Stimulated activated naive B cell treated with anti-CD40 and anti-IgM and Interleukin-4, amounts not matched to agents 10 μg/mL and 1 μg/mL and 100 μg/mL, for 72 hours (primary cell): Measurements from ENCODE around the gene PCYT1A.
A peak's percentile ranks its signal among the peaks of the same experiment; 100 is the strongest.
"Not testable (repeated sequence)": the region's sequence is repeated elsewhere in the genome, so short reads cannot be mapped to it uniquely, and the experiment has no call there.

Experiments used
- ATAC-seq, 2 donors: fragments of 150-1000 bp; cut with Tn5 transposase; replicated peaks; 2 replicates each; pipeline ENCODE4 v1.10.0; 2021; ENCODE audit warnings: moderate library complexity in 1 of 2
- DNase-seq: peaks from one replicate; pipeline ENCODE4 v3.0.0; 2021
- H3K27ac Mint-ChIP-seq: one replicate; pipeline ENCODE4 v1.8.0; 2022; ENCODE audit warnings: mild to moderate bottlenecking, mixed read lengths
- H3K27me3 Mint-ChIP-seq, 2 donors: one replicate each; pipeline ENCODE4 v1.8.0; 2022; ENCODE audit warnings: mixed read lengths in 2 of 2
- H3K36me3 Mint-ChIP-seq, 2 donors: one replicate each; pipeline ENCODE4 v1.8.0; 2022; ENCODE audit warnings: mixed read lengths in 2 of 2, mild to moderate bottlenecking in 1 of 2
- H3K4me1 Mint-ChIP-seq, 2 donors: one replicate each; pipeline ENCODE4 v1.8.0; 2022; ENCODE audit warnings: mixed read lengths in 2 of 2, mild to moderate bottlenecking in 1 of 2
- H3K4me3 Mint-ChIP-seq, 2 donors: one replicate each; pipeline ENCODE4 v1.8.0; 2022; ENCODE audit warnings: mild to moderate bottlenecking in 2 of 2, mixed read lengths in 2 of 2, moderate library complexity in 1 of 2
- H3K9me3 Mint-ChIP-seq, 2 donors: one replicate each; pipeline ENCODE4 v1.8.0; 2022; ENCODE audit warnings: mixed read lengths in 2 of 2, mild to moderate bottlenecking in 1 of 2

The PCYT1A gene

DNA sequence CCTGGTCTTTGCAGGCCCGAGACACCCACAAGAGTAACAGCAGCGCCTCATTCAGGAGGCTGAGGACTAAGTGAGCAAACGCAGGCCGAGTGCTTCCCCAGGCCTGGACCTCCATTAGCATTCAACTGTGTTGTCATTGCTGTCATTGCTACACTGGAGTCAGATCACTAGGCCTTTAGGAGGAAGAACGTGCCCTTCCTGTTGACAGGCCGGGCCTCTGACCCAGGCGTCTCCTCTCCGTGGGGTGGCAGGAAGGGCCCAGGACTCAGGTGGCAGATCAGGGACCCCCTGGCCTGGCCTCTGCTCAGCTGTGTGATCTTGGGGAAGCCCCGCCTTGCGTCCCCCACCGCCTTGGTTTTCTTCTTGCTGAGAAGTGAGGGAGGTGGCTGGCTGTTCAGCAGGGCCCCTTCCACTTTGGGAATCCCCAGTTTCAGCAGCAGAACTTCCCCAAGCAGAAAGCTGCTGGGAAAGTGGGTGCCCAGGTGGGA is 95.4 kb downstream of the PCYT1A start:
- Mint-ChIP-seq H3K4me3 (peak overlapping the region; percentile 65 to 75), H3K36me3 (no peaks in the 10 kb centered on the region), H3K27ac (peak overlapping the region; percentile 98), H3K9me3 (no peaks in the 10 kb centered on the region), H3K4me1 (peaks cover 41 to 60% of the 10 kb centered on the region in 2 donors), H3K27me3 (no peaks in the 10 kb centered on the region)
- peak; percentile 82 for DNase-seq
- ATAC-seq, result peak; percentile 70 to 72

- Mint-ChIP-seq H3K36me3 (no peaks in the 10 kb centered on the region), H3K27ac (peak overlapping the region; percentile 25)
- DNase-seq, result no peak
Measured at GRCh38 chr3:196189566-196190347, 97.8 kb downstream of the PCYT1A start.

GRCh38 chr3:196186651-196187573 is 100.6 kb downstream of the PCYT1A start:
- no peaks in the 10 kb centered on the region for H3K9me3 Mint-ChIP-seq
- no peaks in the 10 kb centered on the region for H3K36me3 Mint-ChIP-seq
- peak overlapping the region; percentile 94 for H3K27ac Mint-ChIP-seq
- ATAC-seq, result peak; percentile 56 to 65
- no peak for DNase-seq
- H3K4me3 Mint-ChIP-seq, result peak overlapping the region; percentile 60 to 65
- H3K27me3 Mint-ChIP-seq, result no peaks in the 10 kb centered on the region
- H3K4me1 Mint-ChIP-seq, result peaks cover 36 to 46% of the 10 kb centered on the region in 2 donors

More at GRCh38 chr3:196189566-196190347, 97.8 kb downstream of the PCYT1A start:
- Mint-ChIP-seq H3K4me3 (no peak overlapping the region), H3K4me1 (peaks cover 40 to 54% of the 10 kb centered on the region in 2 donors), H3K27me3 (no peaks in the 10 kb centered on the region), H3K9me3 (no peaks in the 10 kb centered on the region)
- ATAC-seq, result no peak

- DNase-seq (no peak), ATAC-seq (no peak)
- Mint-ChIP-seq H3K27ac (no peak overlapping the region), H3K36me3 (no peaks in the 10 kb centered on the region), H3K9me3 (no peaks in the 10 kb centered on the region), H3K27me3 (no peaks in the 10 kb centered on the region), H3K4me3 (no peak overlapping the region), H3K4me1 (peaks cover 31 to 47% of the 10 kb centered on the region in 2 donors)
Measured at GRCh38 chr3:196184881-196185280, 102.6 kb downstream of the PCYT1A start.

DNA sequence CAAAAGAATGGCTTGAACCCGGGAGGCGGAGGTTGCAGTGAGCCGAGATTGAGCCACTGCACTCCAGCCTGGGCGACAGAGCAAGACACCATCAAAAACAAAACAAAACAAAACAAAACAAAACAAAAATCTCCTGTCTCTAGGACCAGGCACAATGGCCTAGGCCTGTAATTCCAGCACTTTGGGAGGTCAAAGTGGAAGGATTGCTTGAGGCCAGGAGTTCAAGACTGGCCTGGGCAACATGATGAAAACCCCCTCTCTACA is 103.4 kb downstream of the PCYT1A start:
- not testable (repeated sequence) for H3K27ac Mint-ChIP-seq, ATAC-seq, H3K27me3 Mint-ChIP-seq, H3K36me3 Mint-ChIP-seq, DNase-seq, H3K9me3 Mint-ChIP-seq, H3K4me3 Mint-ChIP-seq
- H3K4me1 Mint-ChIP-seq, result peaks cover 36 to 54% of the 10 kb centered on the region in 2 donors

- DNase-seq (no peak), ATAC-seq (no peak)
- Mint-ChIP-seq H3K4me3 (no peak overlapping the region), H3K27me3 (no peaks in the 10 kb centered on the region), H3K36me3 (no peaks in the 10 kb centered on the region), H3K9me3 (no peaks in the 10 kb centered on the region), H3K4me1 (peaks cover 23 to 48% of the 10 kb centered on the region in 2 donors), H3K27ac (peak overlapping the region; percentile 92)
Measured at GRCh38 chr3:196181127-196181546, 106.4 kb downstream of the PCYT1A start.

DNA sequence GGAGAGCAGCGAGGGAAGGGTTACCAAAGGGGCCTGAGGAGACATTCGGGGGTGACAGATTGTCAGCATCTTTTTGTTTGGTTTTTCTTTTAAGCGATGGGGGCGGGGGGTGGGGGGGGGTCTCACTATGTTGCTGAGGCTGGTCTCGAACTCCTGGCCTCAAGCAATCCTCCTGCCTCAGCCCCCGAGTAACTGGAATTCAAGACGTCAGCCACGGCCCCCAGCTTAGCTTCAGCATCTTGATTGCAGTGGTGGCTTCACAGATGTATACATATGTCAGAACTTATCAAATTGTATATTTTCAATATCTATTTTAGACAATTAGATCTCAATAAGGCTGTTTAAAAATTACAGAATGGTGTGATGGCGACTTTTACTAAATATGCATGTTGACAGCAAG is 107.2 kb downstream of the PCYT1A start:
- Mint-ChIP-seq H3K27ac (peak overlapping the region; percentile 98), H3K9me3 (no peaks in the 10 kb centered on the region), H3K4me3 (peak overlapping the region; percentile 71 to 73), H3K4me1 (peaks cover 23 to 48% of the 10 kb centered on the region in 2 donors), H3K36me3 (no peaks in the 10 kb centered on the region), H3K27me3 (no peaks in the 10 kb centered on the region)
- ATAC-seq, result no peak
- no peak for DNase-seq
